ENCODE results near the gene CD79B. TPM values are rescaled to one million over a fixed set of nuclear protein-coding genes. Genes with fewer than 3 reads are reported as not detected.

The CD79B gene
- total and polyA plus RNA-seq, 2 experiments from 2014 or later = not detected

- TF ChIP-seq EZH2phosphoT487 (IDR thresholded peaks at IDR 0.05; ENCODE audit: insufficient read depth, low read depth) (no peak), EZH2 (IDR thresholded peaks at IDR 0.05; ENCODE audit: insufficient read depth, poor library complexity, severe bottlenecking) (no peak)
- Histone ChIP-seq H3K9me2 (ENCODE audit: insufficient read depth) (no peaks in the 10 kb centered on the region), H3K9me3 (ENCODE audit: low read depth) (no peaks in the 10 kb centered on the region), H3K4me1 (ENCODE audit: insufficient read depth) (no peaks in the 10 kb centered on the region), H3F3A (ENCODE audit: insufficient read depth) (no peaks in the 10 kb centered on the region), H3K4me2 (ENCODE audit: unreplicated experiment) (no peak overlapping the region), H3K36me3 (ENCODE audit: low read depth) (no peaks in the 10 kb centered on the region), H4K20me1 (ENCODE audit: insufficient read depth) (no peaks in the 10 kb centered on the region), H3K27me3 (replicated peaks; ENCODE audit: insufficient read depth) (peaks cover 7% of the 10 kb centered on the region; the same call in 1 of the 2 replicates), H3K79me2 (ENCODE audit: insufficient read depth) (no peaks in the 10 kb centered on the region), H3K9ac (no peak overlapping the region), H3K27ac (no peak overlapping the region), H2AFZ (no peak overlapping the region), H3K4me3 (no peak overlapping the region)
- in situ Hi-C loops (cut with MboI) = loop anchor here (10.0 kb wide), 2 partner anchors 95 to 205 kb away; partner anchors contain the start of genes ERN1 and ICAM2
- no peak for DNase-seq
- WGBS, 2 experiments (ENCODE audit: low coverage in 1 of 2, low lambda C conversion rate in 2 of 2, missing lambda C conversion rate in 2 of 2) = 79 to 82% methylated on average over 24 of the region's 24 CpGs
Measured at GRCh38 chr17:63929860-63930766, 2.0 kb downstream of the CD79B start.

- no peaks in the 10 kb centered on the region for H3K4me1 ChIP-seq (ENCODE audit: insufficient read depth)
- no peaks in the 10 kb centered on the region for H3F3A ChIP-seq (ENCODE audit: insufficient read depth)
- no peaks in the 10 kb centered on the region for H3K36me3 ChIP-seq (ENCODE audit: low read depth)
- 75 to 80% methylated on average over 10 of the region's 10 CpGs for WGBS, 2 experiments (ENCODE audit: low coverage in 1 of 2, low lambda C conversion rate in 2 of 2, missing lambda C conversion rate in 2 of 2)
- H2AFZ ChIP-seq = no peak overlapping the region
- TF ChIP-seq EZH2phosphoT487 (IDR thresholded peaks at IDR 0.05; ENCODE audit: insufficient read depth, low read depth) (no peak), EZH2 (IDR thresholded peaks at IDR 0.05; ENCODE audit: insufficient read depth, poor library complexity, severe bottlenecking) (no peak)
- H3K27me3 ChIP-seq (replicated peaks; ENCODE audit: insufficient read depth) = 0 out of 2 replicates have a peak, but pooled peaks cover 7% of the 10 kb centered on the region
- no peak overlapping the region for H3K27ac ChIP-seq
- no peak for DNase-seq
- in situ Hi-C loops (cut with MboI) = loop anchor here (10.0 kb wide), 2 partner anchors 96 to 206 kb away; partner anchors contain the start of genes ERN1 and ICAM2
- no peaks in the 10 kb centered on the region for H3K79me2 ChIP-seq (ENCODE audit: insufficient read depth)
- H3K4me3 ChIP-seq = no peak overlapping the region
- no peaks in the 10 kb centered on the region for H4K20me1 ChIP-seq (ENCODE audit: insufficient read depth)
- H3K9me3 ChIP-seq (ENCODE audit: low read depth) = no peaks in the 10 kb centered on the region
- H3K4me2 ChIP-seq (ENCODE audit: unreplicated experiment) = no peak overlapping the region
- no peak overlapping the region for H3K9ac ChIP-seq
- no peaks in the 10 kb centered on the region for H3K9me2 ChIP-seq (ENCODE audit: insufficient read depth)
Measured at GRCh38 chr17:63928966-63929695, 3.0 kb downstream of the CD79B start.

GRCh38 chr17:63928172-63928666, 3.9 kb downstream of the CD79B start:
- Histone ChIP-seq H3K4me3 (no peak overlapping the region), H3K27me3 (replicated peaks; ENCODE audit: insufficient read depth) (0 out of 2 replicates have a peak, but pooled peaks cover under 1% of the 10 kb centered on the region), H3K4me1 (ENCODE audit: insufficient read depth) (no peaks in the 10 kb centered on the region), H3K9me2 (ENCODE audit: insufficient read depth) (no peaks in the 10 kb centered on the region), H3K4me2 (ENCODE audit: unreplicated experiment) (no peak overlapping the region), H4K20me1 (ENCODE audit: insufficient read depth) (no peaks in the 10 kb centered on the region), H3K9ac (no peak overlapping the region), H3K36me3 (ENCODE audit: low read depth) (no peaks in the 10 kb centered on the region), H3F3A (ENCODE audit: insufficient read depth) (no peaks in the 10 kb centered on the region), H2AFZ (no peak overlapping the region), H3K79me2 (ENCODE audit: insufficient read depth) (no peaks in the 10 kb centered on the region), H3K9me3 (ENCODE audit: low read depth) (no peaks in the 10 kb centered on the region), H3K27ac (no peak overlapping the region)
- DNase-seq = no peak
- in situ Hi-C loops (cut with MboI) = loop anchor here (10.0 kb wide), 2 partner anchors 97 to 207 kb away; partner anchors contain the start of genes ERN1 and ICAM2
- TF ChIP-seq EZH2 (IDR thresholded peaks at IDR 0.05; ENCODE audit: insufficient read depth, poor library complexity, severe bottlenecking) (no peak), EZH2phosphoT487 (IDR thresholded peaks at IDR 0.05; ENCODE audit: insufficient read depth, low read depth) (no peak)
- WGBS, 2 experiments (ENCODE audit: low coverage in 1 of 2, low lambda C conversion rate in 2 of 2, missing lambda C conversion rate in 2 of 2) = 79 to 80% methylated on average over 10 of the region's 10 CpGs

All from GM23248 (cell line).